ENCODE results near the gene P3H3.

Gene P3H3

DNA sequence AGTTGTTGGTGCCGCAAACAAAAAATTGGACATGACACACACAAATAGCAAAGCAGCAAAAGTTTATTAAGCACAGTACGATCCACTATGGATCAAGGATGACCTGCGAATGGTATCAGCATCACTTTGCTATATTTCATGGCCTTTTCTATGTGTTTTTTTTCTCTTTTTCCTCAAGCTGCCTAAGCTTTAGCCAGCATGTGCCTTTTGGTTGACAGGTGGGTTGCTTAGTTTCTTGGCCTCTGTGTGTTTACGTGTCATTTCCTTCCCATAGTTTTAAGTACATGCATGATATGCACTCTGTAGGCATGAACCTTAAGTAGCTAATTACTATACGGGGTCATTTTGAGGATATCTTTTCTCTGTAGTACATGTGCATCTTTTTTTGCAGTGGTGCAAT is 29.1 kb upstream of the P3H3 start:
- no peak for DNase-seq

- no peak for DNase-seq
Observed at GRCh38 chr12:6807170-6807569, 21.0 kb upstream of the P3H3 start.

GRCh38 chr12:6809056-6809455 is 19.2 kb upstream of the P3H3 start:
- DNase-seq = no peak

DNA sequence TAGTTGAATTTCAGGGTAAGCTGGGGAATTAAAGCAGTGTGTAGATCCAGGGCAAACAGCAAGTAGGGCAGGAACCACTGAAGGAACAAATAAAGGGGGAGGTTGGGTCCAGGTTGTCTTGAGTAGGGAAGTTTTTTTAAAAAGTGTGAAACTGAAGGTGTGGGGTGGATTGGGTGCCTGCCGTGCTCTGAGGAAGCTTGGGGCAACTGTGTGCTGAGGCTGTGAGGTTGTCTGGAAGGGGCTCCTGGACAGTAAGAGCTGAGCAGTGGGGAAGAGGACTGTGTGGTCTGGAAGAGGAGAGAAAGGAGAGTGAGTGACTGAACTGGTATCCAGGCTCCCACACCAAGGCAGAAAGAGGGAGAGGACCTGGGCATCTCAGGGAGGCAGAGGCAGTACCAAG is 17.4 kb upstream of the P3H3 start:
- no peak for DNase-seq

- no peak for DNase-seq
Observed at GRCh38 chr12:6813363-6813762, 14.8 kb upstream of the P3H3 start.

DNA sequence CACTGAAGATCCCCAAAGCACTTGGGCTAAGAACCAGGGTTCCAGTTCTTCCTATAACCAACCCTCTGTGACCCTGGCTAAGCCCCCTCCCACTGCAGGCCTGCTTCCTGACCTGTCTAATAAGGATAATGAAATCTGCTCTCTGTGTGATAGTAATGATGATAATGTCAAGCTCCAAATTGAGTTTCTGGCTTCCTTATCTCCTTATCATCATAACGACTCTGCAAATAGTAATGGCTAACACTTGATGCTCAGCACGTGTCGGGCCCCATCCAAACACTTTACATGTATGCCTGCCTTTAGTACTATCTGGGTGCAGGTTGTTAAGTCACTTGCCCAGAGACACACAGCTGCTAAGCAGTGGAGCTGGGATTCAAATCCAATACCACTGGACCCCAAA is 11.6 kb upstream of the P3H3 start:
- DNase-seq = no peak

DNA sequence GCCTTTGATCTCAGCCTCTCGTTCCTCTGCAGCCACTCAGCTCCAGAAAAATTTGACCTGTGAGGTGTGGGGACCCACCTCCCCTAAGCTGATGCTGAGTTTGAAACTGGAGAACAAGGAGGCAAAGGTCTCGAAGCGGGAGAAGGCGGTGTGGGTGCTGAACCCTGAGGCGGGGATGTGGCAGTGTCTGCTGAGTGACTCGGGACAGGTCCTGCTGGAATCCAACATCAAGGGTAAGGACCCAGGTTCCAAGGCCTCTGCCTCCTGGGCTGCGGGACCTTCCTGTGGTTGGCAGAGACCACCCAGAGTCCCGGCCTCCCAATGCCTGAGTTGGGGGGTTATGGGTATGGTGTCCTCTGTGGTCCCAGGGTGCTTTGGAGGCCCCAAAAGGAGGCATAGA is 11.1 kb upstream of the P3H3 start:
- no peak for DNase-seq

DNA sequence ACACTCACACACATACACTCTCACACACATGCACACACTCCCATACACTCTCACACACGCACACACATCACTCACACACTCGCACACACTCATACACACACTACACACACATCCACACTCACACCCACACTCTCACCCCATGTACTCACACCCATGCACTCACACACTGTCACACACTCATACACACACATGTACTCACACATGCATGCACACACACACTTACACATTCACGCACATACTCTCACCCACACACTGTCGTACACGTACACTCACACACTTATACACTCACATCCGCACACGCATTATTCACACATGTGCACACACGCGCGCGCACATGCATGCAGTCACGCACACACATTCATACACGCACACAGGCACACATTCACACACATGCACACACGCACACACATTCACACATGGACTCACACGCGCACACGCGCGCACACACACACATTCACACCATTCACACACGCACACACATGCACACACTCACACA is 10.5 kb upstream of the P3H3 start:
- no peak for DNase-seq

DNA sequence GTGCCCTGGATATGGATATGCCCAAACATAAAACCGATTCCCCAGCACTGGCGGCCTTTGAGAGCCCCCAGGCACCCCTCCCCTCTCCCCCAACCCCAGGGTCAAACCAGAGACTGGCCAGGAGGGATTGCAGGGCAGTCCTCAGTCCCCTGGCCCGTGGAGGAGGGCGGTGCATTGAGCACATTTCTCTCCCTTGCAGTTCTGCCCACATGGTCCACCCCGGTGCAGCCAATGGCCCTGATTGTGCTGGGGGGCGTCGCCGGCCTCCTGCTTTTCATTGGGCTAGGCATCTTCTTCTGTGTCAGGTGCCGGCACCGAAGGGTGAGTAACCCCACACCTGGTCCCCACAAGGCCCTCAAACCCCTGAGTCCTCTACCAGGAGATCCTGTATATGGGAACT is 10.0 kb upstream of the P3H3 start:
- no peak for DNase-seq

- no peak for DNase-seq
Observed at GRCh38 chr12:6818645-6819044, 9.6 kb upstream of the P3H3 start.

GRCh38 chr12:6819106-6820030 is 8.8 kb upstream of the P3H3 start:
- no peak for DNase-seq

DNA sequence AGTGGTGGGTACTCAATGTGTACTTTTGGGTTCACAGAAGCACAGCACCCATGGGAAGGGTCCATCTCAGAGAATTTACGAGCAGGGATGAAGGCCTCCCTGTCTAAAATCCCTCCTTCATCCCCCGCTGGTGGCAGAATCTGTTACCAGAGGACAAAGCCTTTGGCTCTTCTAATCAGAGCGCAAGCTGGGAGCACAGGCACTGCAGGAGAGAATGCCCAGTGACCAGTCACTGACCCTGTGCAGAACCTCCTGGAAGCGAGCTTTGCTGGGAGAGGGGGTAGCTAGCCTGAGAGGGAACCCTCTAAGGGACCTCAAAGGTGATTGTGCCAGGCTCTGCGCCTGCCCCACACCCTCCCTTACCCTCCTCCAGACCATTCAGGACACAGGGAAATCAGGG is 8.0 kb upstream of the P3H3 start:
- DNase-seq = no peak

DNA sequence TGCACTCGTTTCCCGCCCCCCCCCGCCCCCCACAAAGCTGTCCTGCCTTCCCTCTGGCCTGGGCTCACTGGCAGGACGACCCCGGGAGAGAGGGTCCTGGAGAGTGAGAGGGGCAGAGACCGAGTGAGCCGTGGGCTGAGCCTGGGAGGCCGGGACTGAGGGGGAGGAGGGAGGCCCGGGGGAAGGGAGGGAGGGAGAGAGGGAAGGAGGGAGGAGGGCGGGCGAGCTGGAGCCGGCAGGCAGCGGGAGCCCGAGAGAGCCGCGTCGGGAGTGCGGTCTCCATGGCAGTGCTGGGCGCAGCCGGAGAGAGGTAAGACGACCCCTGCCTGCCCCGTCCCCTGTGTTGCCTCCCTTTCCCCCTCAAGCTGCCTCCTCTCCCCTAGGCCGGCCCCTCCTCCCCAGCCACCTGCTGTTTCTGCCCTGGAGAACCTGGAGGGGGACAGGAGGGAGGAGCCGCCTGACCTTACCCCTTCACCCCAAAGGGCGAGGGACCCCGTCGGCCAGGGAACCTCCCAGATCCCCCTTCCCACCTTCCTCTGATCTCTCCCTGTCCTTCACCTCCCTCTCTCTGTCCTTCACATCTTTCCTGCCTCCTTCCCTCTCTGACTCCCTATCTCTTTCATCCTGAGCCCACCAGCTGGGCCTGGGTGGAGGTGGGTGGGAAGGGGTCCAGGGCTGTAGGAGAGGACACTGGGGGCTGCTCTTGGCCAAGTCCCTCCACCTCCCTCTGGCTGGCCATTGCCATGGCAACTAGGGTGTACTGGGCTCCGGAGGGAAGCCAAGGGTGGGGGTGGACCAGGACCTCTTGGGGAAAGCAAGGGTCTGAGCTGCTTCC is 6.4 kb upstream of the P3H3 start, which contains the start of gene GPR162:
TSS of gene GPR162 (plus strand) at position 231 of the 835 bp plus-strand sequence. CDS start 2,078 bp downstream, outside the sequence.
- DNase-seq = peak; percentile 62

- no peak for DNase-seq
Observed at GRCh38 chr12:6822426-6823135, 5.6 kb upstream of the P3H3 start.

- DNase-seq = no peak
Observed at GRCh38 chr12:6823182-6824084, 4.8 kb upstream of the P3H3 start.

- DNase-seq = no peak
Observed at GRCh38 chr12:6824085-6824775, 4.0 kb upstream of the P3H3 start.

DNA sequence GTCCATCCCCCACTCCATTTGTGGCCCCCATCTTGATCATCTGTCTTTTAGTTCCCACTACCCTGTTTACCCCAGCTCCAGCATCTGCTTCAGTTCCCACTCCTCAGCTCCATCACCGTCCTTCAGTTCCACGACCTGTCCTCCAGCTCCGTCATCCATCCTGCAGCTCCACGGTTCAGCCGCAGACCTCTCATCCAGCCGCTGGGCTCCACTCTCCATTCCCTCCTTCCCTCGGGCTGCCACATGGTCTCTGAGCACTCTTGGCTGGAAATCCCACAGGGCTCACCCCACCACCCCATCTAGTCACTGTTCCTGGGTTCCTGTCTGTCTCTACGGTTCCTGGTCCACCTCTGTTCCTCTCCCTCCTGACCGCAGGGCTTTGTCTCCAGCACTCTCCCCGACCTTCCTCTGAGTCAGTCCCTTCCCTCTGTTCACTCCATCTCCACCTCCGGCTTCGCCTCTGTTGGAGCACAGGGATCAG is 3.3 kb upstream of the P3H3 start:
- DNase-seq = peak; percentile 36

DNA sequence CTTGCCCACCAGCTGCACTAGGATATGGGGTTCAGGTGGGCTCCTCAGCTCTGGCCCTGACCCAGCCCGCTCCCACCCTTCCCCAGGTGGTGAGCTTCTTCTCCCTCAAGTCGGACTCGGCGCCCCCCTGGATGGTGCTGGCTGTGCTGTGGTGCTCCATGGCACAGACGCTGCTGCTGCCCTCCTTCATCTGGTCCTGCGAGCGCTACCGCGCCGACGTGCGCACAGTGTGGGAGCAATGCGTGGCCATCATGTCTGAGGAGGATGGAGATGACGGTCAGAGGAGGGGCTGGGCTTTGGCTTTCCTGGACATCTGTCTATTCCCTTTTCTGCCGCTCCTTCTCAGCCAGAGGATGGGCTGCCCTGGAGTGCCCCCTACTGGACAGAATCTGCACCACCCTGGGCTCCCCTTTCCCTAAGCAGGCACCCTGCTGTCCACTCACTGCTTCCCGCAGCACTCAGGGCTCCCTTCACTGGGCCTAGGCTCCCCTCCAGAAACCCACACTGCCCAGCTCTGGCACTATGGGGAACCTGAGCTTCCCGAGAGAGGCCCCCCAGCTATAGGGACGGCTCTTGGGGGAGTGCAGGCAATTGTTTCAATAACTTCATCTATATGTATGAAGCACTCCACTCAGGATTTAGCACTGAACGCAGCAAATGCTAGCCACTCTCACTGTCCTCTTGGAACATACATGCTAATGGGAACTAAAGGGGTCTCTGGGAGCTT is 2.6 kb upstream of the P3H3 start:
- peak; percentile 82 for DNase-seq

GRCh38 chr12:6826125-6826733 is 2.0 kb upstream of the P3H3 start:
- DNase-seq = no peak
